Gastrocnemius medialis (tissue), 4 donors: ENCODE results near the gene ABTB2.

Experiments used
- CTCF ChIP-seq, 5 experiments: fragments of 450-650 bp in 3 of 5; fragments of 200-600 bp in 2 of 5; sonication (generic) in 2 of 5; IDR thresholded peaks in 4 of 5; conservative IDR thresholded peaks in 1 of 5; 1 replicate in 4 of 5; 2 replicates in 1 of 5; pipeline ENCODE4 v1.5.1; 2016 to 2019; ENCODE audit warnings: antibody characterized with exemption in 5 of 5, mild to moderate bottlenecking in 3 of 5, moderate library complexity in 3 of 5
- POLR2A ChIP-seq, 2 donors: fragments of 450-650 bp; IDR thresholded peaks; one replicate each; pipeline ENCODE4 v1.6.1; 2017; ENCODE audit warnings: antibody characterized with exemption in 2 of 2, mild to moderate bottlenecking in 2 of 2, moderate library complexity in 2 of 2

- TF ChIP-seq POLR2A (IDR thresholded peaks at IDR 0.05): no peak
- TF ChIP-seq CTCF (IDR thresholded peaks at IDR 0.05 in 4 of 5, conservative IDR thresholded peaks at IDR 0.05 in 1 of 5): no peak
Observed at GRCh38 chr11:34278693-34279297, 79.0 kb downstream of the ABTB2 start.
